ENCODE data around the gene KDM4B.
A peak's percentile ranks its signal among the peaks of the same experiment; 100 is the strongest.

Gene KDM4B

GRCh38 chr19:5070930-5071329 lies 102.0 kb downstream of the KDM4B start:
- no peak for DNase-seq (ENCODE audit: low read depth)

- no peak for DNase-seq (ENCODE audit: low read depth)
Measured at GRCh38 chr19:5071579-5071978, 102.7 kb downstream of the KDM4B start.

GRCh38 chr19:5072115-5072514 lies 103.2 kb downstream of the KDM4B start:
- DNase-seq (ENCODE audit: low read depth) = no peak

GRCh38 chr19:5073153-5073844 lies 104.4 kb downstream of the KDM4B start:
- no peak for DNase-seq (ENCODE audit: low read depth)

- no peak for DNase-seq (ENCODE audit: low read depth)
Measured at GRCh38 chr19:5074407-5074806, 105.5 kb downstream of the KDM4B start.

GRCh38 chr19:5074830-5075394 lies 106.0 kb downstream of the KDM4B start:
- no peak for DNase-seq (ENCODE audit: low read depth)

- DNase-seq (ENCODE audit: low read depth) = no peak
Measured at GRCh38 chr19:5075597-5075996, 106.7 kb downstream of the KDM4B start.

GRCh38 chr19:5076440-5077208 lies 107.7 kb downstream of the KDM4B start:
- DNase-seq (ENCODE audit: low read depth) = no peak

GRCh38 chr19:5077209-5077515 lies 108.2 kb downstream of the KDM4B start:
- no peak for DNase-seq (ENCODE audit: low read depth)

GRCh38 chr19:5078182-5078581 lies 109.3 kb downstream of the KDM4B start:
- DNase-seq (ENCODE audit: low read depth) = no peak

- DNase-seq (ENCODE audit: low read depth) = no peak
Measured at GRCh38 chr19:5078666-5079065, 109.8 kb downstream of the KDM4B start.

GRCh38 chr19:5079071-5079774 lies 110.3 kb downstream of the KDM4B start:
- DNase-seq (ENCODE audit: low read depth) = no peak

- DNase-seq (ENCODE audit: low read depth) = no peak
Measured at GRCh38 chr19:5080030-5080654, 111.2 kb downstream of the KDM4B start.

GRCh38 chr19:5080809-5081208 lies 111.9 kb downstream of the KDM4B start:
- no peak for DNase-seq (ENCODE audit: low read depth)

- no peak for DNase-seq (ENCODE audit: low read depth)
Measured at GRCh38 chr19:5081443-5082161, 112.7 kb downstream of the KDM4B start.

GRCh38 chr19:5083547-5083965 lies 114.6 kb downstream of the KDM4B start:
- DNase-seq (ENCODE audit: low read depth) = peak; percentile 10

- DNase-seq (ENCODE audit: low read depth) = no peak
Measured at GRCh38 chr19:5085566-5085965, 116.7 kb downstream of the KDM4B start.

- no peak for DNase-seq (ENCODE audit: low read depth)
Measured at GRCh38 chr19:5086230-5086629, 117.3 kb downstream of the KDM4B start.

GRCh38 chr19:5086725-5087439 lies 118.0 kb downstream of the KDM4B start:
- DNase-seq (ENCODE audit: low read depth) = no peak

GRCh38 chr19:5089283-5089682 lies 120.4 kb downstream of the KDM4B start:
- no peak for DNase-seq (ENCODE audit: low read depth)

GRCh38 chr19:5090465-5091017 lies 121.6 kb downstream of the KDM4B start:
- no peak for DNase-seq (ENCODE audit: low read depth)
